HG02840 (cell line): ENCODE results near the gene CYSTM1.
A peak's percentile ranks its signal among the peaks of the same experiment; 100 is the strongest.

Experiments used
- ATAC-seq: cut with Tn5 transposase; IDR thresholded peaks from one replicate; pipeline ENCODE4 v1.9.1; 2021; ENCODE audit warnings: mild to moderate bottlenecking, moderate library complexity, moderate number of reproducible peaks; ENCODE audit not compliant: unreplicated experiment, low FRiP score

CYSTM1 gene, protein sequence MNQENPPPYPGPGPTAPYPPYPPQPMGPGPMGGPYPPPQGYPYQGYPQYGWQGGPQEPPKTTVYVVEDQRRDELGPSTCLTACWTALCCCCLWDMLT

DNA sequence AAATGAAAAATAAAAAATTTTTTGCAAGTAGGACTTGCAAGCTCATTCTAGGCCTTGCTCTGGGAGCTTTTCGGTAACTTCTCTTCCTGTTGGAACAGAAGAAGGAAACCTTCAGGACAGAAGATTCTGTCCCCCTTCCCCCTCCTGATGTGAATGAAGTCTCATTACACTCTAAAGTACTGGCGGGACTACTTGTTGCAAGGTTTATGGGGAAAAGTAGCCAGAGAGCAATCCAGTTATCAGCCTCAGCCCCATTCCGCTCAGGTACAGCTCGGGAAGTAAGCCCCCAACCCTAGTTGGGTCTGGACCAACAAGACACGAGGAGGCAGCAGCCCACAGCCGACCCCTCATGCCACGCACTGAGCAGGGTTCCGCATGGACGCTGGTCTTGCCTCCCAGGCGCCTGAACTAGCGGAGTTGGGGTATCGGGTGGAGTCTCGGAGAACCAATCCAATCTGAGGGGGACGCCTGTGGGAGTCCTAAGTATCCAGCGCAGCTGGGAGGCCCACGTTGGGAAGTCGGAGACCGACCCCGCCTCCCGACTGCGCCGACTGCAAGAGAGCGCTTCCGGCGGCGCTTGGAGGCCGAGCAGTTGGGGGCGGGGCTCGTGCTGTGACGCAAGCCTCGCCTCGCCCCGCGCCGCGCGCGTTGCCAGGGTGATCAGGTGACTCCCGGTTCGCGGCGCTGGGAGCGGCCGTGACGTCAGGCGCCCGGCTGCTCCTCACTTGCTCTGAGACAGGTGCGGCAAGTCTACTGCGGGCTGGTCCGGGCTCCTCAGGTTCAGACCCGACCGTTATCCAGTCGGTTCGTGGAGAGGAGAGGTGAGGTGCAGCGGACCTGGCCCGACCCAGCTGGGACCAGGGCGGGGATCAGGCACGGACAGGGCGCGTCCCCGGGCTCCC, at the start of gene CYSTM1:
Gene CYSTM1, plus strand, starts transcription at position 724 of the 902 bp plus-strand sequence. CDS start 19,278 bp downstream, outside the sequence.
- ATAC-seq, result peak; percentile 89

DNA sequence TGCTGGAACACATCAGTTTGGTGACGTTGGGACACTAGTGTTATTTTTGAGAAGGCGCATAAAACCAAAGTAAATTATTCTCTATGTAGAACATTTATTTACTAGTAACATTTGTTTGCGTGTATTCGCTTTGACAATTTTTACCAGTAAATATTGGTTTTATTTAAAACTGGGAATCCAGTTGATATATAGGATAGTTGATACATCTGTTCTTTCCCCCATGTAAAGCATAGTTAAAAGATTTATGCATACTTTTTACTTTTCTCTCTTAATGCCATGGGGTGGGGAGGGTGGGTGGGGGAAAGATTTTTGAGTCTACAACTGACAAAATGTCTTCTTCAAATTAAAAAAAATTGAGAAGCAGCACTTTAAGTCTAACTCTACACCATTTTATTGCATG, 49.4 kb upstream of the CYSTM1 start, which contains the start of gene IGIP:
Gene IGIP, plus strand, starts transcription at position 301 of the 400 bp plus-strand sequence. CDS start 2,540 bp downstream, outside the sequence.
- ATAC-seq, result no peak

DNA sequence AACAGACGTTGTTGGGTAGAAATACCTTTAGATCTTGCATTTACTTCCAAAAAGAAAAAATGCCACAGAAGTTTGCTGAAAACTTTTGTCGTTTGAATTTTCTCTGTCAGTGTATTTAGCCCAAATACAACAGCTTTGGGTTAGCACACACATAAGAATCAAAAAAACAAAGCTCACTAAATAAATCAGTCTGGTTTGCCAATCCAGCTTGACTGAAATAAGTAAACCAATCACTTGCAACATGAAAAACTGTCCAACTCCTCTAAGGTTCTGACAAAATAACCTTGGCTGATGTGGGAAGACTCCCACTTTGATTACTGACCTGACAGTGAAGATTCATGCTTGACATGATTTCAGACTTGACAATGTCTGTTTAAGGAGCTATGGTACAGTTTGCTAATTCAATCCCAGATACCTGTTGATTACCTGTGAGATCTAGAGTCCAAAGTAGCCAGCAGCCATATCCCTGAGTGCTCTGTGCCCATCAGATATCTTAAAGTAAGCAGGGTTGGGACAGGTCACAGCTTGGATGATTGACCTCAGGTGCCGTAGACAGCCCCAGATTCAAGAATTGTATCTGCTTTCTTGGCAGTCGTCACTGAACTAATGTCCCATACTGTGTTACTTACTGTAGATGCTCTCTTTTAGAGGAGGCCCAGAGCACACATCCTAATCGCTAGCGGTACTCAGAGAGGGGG, 48.5 kb upstream of the CYSTM1 start:
- ATAC-seq, result no peak

DNA sequence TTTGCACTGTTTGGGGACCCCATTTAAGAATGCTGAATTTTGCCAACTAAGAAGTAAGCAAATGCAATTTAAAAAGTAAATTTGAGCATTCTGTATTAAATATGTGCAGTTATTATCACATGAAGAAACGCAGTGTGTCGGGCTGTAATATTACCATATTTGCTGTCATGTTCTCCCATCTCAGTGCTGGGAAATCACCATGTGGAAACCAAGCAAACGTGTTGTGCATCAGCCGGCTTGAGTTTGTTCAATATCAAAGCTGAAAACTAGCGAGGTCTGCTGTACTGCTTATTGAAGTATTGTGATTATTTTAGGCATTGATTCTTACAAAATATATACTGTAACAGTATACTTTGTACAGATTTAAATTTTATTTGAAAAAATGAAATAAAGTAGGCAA, 46.6 kb upstream of the CYSTM1 start:
- no peak for ATAC-seq

DNA sequence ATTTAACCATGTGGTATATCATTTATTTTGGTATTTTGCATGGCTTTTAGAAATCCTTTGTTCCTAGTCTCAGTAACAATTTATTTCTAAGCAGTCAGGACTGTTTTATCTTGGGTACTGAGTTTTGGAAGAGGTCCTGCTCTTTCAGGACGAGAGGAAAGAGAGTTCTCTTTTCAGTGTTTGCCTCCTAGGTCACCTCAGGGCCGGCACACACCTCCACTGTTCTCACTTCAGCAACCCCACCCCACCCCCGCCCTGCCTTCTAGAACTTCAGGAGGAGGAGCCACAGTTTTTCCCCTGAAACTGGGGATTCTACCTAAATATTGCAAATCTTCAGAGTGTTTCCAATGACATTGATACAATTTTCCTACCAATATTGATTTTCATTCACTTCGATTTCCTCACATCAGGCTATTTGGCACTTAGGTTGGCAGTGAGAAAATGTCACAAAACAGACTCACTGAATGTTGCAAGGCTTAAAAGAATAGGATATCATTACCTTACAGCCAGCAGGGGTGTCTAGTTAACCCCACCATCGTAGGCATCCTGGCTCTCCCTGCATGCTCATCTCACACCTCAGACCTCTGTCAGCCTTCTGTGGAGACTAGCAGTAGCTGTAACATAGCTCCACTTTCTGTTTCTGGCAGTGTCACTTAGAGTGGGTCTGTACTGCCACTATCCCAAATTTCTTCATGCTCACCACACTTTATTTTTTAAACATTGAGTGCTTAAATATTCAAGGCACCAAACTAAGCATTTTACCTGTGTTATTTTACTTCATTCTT, 43.8 kb upstream of the CYSTM1 start:
- ATAC-seq, result no peak

DNA sequence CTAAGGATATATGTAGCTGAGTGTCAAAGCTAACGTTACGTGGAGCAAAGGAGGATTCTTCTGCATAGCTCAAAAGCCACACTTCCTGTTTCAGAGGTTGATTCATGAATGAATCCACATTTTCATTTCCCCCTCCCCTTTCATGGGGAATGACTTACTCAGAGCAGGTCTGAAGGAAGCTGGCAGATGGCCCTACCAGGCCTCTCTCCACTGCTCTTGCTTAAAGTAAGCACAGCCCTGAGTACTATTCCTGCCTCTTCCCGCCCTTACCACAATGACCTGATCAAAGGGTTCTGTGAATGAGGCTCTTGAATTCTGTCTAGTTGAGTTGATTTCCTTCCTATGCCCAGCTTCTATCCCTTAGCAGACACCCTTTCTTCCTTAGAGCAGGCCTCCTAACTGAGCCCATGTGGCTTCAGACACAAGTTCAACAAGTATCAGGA, 43.0 kb upstream of the CYSTM1 start:
- no peak for ATAC-seq

DNA sequence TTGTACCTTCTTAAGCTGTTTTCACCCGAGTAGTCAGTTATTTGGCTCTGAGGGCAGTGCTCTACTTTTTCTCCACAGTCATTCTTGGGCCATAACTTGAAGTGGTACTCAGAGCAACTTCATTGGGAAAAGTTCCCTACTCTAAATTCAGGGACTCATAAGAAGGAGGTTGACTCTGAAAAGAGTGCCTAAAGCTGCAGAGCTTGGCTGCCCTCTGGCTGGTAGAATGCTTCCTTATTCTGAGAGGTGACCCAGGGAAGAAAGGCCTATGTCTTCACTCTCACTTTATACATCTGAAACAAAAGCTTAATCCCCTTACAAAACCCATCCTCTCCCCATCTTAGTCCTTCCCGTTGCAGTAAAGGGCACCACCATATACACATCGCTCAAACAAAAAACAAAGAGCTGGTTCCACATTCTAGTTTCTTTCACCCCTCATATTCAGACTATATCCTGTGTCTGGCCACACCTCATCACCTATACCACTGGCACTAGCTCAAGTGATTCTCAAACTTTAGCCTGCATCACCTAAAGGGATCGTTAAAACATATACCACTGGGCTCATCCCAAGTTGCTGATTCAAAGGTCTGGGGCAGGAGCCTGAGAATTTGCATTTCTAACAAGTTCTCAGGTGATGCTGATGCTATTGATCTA, 41.3 kb upstream of the CYSTM1 start:
- no peak for ATAC-seq

DNA sequence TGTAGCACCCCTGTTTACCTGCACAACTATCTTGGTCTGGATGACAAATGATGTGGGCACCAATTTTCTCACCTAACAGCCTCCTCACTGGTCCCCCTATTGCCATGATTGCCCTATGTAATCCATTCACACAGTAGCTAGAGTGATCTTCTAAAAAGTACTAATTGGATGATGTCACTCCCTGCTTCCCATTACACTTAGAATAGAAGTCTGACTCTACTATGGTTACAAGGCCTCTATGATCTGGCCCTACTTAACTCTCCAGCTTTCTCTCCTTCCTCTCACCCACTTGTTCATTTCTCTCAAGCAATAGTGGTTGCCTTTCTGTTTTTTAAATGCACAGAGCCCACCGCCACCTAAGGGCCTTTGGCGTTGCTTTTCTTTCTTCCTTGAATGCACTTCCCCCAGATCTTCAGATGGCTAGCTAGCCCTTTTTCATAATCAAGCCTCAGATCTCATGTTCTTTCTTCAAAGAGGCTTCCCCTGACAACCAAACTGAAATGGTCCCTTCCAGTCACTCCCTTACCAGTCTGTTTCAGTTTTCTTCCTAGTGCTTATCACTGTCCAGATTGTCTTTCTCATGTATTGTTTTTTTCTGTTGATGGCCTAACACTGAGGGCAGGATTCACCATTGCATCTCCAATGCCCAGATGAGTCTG, 40.6 kb upstream of the CYSTM1 start:
- no peak for ATAC-seq

DNA sequence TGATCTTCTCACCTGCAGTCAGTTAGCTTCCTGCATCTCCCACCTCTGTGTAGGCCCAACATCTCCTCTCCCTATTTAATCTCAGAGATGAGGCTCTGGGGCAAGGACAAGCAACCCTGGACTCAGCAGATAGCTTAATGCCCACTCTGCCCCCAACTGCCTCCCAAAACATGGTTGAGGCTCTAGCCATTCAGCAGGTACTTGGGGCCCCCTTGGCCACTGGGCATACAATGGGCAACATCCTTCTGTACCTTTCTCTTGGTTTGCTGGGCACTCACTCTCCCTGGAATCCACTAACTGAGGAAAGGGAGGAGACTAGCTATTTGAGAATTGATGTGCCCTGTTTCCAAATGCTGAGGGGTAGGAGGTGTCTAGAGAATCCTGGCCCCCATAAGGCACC, 39.9 kb upstream of the CYSTM1 start:
- ATAC-seq, result no peak

DNA sequence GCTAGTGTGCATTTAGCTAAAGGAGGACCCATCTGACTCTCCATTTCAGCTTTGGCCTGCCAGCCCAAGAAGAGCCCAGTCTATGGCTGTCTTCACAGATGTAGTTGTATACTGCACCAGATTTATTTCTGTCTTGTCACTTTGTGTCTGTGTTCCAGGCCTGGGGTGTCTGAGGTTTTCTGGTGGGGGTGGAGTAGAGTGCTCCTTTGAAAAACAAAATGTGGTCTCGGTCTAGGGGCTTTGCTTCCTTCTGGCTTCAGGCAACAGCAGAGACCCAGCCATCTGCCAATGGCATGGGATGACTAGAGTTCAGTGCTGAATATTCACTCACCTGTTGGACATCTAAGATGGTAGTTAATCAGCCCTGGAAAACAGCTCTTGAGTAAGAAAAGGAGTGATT, 38.4 kb upstream of the CYSTM1 start:
- no peak for ATAC-seq

DNA sequence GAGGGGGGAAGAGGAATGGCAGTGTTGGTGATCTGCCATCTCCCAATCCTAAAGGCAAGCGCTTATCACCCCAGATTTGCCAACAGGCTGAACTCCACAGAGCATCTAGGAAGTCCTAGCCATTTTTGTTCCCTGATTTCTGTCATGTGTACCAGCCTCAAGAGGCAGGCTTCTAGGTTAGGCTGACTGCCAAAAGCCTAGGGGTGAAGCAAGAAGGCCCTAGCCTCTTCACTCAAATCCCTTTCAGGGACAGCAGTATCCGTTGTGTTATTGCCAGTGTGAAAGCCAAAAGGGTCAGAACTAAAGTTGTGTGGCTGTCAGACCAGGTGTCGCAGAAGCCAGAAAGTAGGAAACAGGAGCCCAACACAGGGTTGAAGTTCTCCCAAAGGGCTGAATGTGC, 34.6 kb upstream of the CYSTM1 start:
- no peak for ATAC-seq

DNA sequence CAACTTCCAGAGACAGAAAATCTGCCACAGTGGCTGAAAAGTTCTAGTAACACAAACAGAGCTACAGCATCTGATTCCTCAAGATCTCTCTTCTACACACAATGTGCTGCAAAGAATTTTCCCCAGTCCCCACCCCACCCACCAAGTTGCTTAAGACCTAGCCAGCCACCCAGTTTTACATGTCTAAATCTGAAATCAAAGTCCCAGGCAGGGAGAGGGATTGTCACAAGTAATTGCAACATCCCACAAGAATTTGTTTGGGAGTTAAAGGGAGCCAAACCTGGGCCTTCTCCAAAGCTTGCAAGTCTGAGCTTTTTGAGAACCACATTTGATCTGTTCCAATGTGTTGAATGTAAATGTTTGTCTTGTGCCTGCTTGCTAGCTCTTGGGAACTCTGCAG, 33.7 kb upstream of the CYSTM1 start:
- no peak for ATAC-seq

DNA sequence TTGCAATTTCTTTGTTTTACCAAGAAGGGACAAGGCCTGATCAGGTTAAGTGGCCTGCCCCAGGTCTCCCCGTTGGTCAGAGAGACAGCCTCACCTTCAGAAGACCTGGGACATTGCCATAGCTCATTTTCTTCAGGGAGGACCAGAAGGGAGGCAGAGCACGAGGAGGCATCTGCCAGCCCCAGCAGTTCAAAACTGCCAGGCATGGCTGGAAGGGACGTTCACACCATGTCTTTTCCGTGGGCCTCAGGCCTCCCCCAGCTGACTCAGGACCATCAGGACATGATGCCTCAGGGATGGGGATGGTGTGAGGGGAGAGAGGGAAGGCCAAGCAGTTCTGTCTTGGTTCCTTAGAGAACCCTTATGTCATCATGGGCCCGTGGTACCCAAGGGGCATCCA, 32.7 kb upstream of the CYSTM1 start:
- ATAC-seq, result no peak

DNA sequence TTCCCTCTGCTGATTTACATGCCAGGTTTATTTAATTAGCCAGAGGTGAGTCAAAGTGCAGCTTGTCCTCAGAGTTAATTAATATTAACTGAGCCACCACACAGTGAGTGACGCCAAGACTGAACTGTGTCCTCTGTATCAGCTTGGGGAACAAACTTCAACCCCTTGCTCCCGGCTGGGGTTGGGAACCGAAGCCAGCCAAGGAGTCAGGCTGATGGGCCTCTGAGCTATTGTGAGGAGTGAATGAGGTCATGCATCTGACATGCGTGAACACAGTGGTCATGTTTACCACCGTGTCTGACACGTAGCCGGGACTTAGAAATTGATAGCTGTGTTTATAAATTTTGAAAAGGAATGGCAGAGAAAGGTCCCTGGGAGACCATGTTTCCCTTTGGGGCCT, 32.1 kb upstream of the CYSTM1 start:
- ATAC-seq, result no peak

DNA sequence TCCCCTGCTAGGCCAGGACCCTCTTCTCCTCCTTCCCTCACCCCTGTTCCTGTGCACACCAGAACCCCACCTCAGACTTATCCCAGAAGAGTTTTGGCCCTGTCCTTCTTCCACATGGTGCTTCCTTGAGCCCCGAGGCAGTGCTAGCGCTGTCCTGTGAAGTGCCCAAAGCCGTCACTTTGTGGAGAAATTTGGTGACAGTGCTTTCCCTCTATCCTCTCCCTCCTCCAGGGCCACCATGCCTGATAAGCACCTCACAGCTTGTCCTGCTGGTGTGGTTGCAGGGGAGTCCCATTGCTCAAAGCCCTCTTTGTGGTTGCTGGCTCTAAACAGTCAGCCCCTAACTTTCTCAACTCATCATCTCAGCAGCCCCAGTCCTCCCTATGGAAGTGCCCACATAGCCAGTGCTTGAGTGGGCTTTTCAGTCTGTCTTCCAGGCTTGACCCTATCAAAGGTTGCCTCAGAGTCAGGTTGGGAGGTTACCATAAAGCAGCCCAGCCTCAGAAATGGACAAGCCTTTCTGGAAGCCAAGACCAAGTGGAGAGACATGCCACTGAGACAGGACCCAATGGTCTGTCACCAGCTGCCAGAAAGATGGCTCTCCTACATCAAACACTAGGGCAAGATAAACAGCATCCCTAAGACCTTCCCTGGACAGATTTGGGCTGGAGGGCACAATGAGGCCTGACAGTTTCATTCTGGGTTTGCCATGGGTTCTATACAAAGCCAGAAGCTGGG, 31.3 kb upstream of the CYSTM1 start:
- no peak for ATAC-seq

DNA sequence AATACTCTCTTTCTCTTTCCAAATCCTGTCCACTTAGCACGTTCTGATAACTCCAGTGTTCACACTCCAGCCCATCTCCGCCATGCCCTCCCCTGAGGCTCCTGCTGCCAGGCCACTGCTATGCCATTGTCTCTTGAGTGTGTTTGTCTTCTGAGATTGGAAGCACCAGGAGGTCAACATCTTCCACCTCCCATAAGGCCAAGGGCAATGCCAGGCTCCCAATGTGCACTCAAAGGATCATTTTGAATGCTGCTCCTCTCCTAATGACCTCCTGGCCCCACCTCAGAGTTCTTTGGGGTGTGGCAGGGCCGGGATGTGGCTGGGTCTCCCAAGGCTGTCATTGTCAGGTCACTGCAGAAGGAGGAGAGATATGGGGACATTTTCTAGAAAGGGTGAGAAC, 29.7 kb upstream of the CYSTM1 start:
- no peak for ATAC-seq

DNA sequence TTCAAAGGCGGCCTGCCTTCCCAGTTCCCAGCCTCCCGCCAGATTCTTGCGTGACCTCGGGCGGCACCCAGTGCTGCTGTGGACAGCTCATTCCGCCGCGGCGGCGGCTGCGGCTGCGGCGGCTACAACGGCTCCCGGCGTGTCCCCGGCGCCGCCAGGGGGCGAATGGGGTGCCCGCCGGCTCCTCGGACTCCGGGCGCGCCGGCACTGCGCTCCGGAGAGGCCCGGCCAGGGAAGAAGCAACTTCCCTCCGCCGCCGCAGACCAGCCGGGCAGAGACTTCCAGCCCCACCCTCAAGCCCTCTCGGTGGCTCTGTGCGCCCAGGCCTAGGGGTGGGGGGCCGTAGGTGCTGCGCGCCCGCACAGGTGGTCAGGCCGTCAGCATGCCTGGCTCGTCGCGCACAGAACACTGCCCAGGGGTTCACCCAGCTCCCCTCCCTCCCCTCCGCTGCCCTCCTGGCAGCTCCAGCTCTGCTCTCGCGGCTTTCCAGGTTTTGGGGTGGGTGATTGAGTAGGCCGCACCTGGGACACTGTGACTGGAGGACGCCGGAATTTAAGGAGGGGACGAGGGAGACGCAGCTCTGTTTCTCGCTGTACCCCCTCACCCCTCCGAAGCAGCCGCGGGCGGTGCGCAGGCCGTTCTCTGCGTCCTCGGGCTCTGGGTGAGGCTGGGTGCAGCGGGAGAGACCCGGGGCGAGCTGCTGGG, 29.0 kb upstream of the CYSTM1 start:
- no peak for ATAC-seq

DNA sequence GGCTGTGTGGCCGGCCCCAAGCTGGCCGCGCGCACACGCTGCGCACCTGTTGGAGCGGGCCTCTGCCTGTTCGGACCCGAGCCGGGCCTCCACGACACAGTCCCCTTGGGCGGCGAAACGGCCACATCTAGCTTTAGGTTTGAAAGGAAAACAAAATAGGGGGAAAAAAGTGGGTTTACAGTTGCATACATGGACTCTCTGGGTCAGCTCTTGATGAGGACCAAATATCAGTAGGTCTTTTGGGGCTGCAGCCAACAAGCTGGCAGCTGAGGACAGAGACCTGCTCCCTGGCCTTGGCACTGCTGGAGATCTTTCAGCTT, 28.5 kb upstream of the CYSTM1 start:
- no peak for ATAC-seq
